GM21786 (cell line): ENCODE results near the gene TCERG1L.

Source experiments
- ATAC-seq: cut with Tn5 transposase; IDR thresholded peaks from one replicate; pipeline ENCODE4 v1.9.1; 2021; ENCODE audit not compliant: unreplicated experiment

TCERG1L gene

DNA sequence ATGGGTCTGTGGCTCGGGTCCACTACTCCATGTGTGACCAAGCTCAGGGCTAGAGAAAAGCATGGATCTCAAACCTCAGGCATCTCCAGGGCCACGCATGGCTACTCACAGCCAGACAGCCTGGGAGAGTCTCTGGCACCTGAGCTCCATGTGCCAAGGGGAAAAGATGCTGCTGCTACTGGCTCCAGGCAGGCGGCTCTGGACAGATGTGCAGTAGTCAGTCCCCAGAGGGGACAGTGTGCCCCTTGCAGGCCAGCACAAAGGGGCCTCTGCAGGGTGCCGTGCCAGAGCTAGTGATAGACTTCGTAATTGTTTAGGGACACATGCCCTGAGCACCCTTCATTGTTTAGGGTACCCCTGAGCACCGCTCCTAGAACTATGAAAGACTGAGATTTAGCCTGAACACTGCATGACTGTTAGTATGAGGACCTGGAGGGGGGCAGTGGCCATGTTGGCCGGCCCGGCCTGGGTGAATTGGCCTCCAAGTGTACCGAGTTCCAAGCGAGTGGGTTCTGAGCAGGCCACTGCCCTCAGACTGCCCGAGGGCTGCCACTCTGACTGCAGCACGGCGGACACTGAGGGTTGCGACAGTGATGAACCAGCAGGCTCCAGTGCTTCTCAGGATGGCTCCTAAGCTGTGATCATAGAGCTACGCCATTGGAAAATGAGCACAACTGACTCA is 80.7 kb downstream of the TCERG1L start:
- no peak for ATAC-seq

GRCh38 chr10:131230166-131230565 is 81.4 kb downstream of the TCERG1L start:
- ATAC-seq, result no peak

- no peak for ATAC-seq
Measured at GRCh38 chr10:131227163-131227740, 84.3 kb downstream of the TCERG1L start.

DNA sequence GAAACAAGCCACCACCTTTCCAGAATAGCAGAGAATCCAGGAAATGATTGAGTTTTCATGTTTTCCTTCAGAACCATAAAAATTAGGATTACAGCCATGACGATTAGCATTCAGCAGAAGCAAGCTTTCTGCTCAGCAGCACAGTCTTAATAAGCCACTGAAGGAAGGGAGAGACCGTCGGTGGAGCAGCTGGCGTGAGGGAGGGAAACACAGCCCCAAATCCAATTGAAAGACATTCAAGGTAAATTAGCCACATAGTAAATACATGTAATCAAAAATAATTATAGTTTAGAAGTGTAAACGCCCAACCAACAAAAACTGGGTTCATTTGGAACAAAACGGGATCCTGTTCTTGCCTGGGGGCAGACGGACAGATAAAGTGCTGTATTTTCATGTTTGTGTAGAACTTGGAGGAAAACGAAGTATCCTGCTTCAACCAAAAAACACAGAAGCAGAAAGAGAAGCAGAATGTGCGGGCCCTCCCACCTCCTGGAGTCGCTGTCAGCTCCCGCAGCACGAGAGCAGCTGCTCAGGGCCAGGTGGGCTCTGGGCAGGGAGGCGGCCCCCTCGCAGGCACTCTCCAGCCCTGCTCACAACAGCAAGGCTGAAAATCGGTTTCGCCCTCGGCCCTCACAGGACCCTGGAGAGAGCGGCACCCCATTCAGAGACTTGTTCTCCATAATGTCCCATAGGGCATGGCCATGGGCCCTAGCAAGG is 84.9 kb downstream of the TCERG1L start:
- no peak for ATAC-seq

DNA sequence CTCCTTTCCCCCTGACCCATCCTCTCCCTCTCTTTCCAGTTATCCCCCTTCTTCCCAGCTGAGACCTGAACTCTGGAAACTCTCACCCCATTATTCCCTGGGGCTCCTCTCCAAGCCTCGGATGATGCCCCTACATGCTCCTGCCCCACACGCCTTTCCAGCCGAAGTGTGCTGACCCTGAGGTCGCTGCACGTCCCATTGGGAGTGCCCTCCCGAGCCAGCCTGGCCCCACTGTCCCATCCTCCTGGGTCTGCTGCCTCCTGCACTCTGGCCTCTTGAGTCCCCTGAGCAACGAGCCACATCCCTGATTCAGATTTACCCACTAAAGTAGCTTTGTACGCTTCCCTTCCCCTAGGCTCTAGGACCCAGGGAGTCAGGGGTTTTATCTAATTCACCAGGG is 87.4 kb downstream of the TCERG1L start:
- no peak for ATAC-seq

DNA sequence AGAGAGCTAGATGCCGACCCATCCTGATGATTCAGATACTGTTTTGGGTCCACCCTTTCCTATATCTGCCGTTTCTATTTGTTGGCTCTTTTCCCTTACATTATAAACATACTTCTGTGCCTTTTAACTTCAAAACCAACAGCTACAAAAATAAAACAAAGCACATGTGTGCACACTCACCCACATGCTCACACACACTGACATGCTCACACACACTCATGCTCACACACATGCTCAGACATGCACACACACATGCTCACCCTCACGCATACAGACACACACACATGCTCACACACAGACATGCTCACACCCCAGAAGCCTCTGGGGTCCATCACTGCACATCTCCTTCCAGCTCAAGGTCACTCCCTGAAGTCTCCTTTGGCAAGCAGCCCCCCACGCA is 88.1 kb downstream of the TCERG1L start:
- no peak for ATAC-seq

GRCh38 chr10:131222986-131223385 is 88.5 kb downstream of the TCERG1L start:
- no peak for ATAC-seq

DNA sequence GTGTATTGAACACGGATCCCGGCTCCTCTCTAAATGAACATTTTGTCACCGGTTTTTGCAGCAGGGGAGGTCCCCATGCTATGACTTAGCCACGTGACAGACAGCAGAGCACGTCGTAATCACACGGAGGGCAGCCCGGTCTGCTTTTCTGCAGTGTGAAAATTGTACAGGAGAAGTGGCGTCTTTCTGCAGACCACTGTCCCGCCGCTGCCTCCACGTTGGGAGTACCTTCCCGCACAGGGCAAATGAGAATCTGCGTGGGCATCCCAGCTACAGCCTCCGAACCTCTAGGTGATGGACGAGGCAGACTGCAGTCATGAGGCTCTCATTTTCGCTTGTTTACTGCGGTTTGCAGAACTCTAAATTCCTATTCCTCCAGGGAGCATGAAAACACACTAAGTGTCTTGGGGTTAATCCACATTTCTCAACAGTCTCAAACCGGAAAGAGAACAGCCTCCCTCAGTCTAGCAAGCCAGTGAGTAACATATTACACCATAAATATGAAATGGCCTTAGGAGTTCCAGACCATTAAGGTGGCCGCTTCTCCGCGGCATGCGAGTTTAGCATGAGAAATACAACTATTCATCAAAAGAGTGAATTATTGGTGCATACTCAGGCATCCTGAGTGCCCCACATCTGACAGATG is 89.8 kb downstream of the TCERG1L start:
- no peak for ATAC-seq

DNA sequence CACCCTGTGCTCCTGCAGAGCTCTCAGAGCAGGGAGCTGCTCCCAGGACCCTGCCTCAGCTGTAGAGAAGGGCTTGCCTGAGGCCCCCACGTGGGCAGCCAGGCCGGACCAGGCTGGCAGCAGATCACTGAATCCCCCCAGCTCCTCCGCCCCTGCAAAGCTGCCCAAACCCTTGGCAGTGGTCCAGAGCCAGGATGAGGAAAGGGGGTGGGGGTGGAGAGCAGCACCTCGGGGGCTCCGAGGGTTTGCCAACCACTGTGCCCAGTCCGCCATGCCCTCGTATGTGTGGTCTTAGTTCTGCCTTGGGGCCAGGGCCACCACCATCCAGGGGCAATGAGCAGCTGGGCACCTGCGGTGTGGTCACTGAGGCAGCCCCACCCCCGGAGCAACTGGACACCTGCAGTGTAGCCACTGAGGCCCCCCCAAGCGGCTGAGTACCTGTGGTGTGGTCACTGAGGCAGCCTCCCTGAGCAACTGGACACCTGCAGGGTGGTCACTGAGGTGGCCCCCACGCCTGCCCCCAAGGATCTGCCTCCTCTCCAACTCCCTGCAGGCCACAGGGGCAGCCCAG is 90.8 kb downstream of the TCERG1L start:
- ATAC-seq, result no peak

- ATAC-seq, result no peak
Measured at GRCh38 chr10:131219955-131220489, 91.5 kb downstream of the TCERG1L start.

DNA sequence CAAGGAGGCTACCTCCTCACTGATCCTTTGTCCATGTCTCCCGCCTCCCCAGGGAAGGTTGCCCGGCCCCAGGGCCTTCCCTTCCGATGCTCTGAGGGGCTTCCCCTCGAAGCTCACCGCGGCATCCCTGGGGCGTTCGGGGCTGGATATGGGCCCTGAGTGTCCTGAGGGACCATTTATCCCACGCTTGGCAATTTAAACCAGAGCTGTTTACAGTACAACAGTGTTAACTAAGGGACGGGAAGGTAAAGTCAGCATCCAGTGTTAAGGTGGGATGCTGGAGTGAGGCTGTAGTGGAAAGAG is 92.0 kb downstream of the TCERG1L start:
- ATAC-seq, result no peak

DNA sequence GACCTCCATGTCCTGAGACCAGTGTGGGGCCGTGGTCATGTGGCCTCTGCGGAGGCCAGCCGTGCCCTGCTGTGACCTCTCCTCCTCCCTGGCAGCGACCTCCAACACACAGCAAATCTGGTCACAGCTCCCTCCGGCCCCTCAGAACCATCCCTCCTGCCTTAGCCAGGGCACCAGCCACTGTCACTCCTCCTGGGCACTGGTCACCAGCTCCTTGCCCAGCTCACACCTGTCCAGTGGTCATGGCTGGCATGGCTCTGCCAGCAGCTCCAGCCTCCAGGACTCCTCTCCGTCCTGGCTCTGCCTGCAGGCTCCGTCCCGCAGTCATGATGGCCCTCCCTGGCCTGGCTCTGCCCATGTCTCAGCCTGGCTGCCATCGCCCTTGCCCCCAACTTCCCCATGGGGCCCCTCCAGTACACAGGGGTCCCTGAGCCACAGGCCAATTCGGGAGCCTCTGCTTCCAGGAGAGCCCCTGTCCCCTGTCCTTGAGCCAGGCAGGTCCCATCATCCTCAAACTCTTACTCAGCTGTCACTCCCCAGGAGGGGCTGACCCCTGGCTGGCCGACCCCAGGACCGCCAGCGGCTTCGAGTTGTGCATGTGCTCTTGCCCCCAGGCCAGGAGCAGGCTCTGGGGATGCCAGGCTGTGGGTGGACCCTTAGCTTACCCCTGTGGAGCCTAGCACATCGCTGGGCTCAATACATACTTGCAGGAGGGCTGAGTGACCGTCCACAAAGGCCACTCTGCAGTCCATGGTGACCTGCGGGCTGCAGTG is 92.5 kb downstream of the TCERG1L start:
- ATAC-seq, result no peak

DNA sequence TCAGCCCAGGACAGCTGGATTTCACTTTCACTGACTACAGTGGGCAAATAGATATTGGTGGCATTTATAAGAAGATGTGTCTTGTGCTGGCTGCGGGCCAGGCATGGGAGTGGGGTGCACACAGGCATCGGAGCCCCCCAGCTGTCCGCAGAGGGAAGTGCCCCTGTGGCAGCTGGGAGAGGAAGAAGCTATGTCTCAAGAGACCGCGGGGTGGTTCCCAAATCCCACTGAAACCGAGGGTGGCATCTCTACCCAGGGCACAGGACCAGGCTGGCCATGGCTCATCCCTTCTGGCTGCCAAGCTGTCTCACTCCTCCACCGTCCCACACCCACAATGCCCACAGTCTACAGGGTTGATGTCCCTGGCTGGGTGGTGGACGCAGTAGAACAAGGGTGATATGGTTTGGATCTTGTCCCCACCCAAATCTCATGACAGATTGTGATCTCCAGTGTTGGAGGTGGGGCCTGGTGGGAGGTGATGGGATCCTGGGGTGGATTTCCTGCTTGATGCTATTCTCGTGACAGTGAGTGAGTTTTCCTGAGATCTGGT is 94.8 kb downstream of the TCERG1L start:
- no peak for ATAC-seq

DNA sequence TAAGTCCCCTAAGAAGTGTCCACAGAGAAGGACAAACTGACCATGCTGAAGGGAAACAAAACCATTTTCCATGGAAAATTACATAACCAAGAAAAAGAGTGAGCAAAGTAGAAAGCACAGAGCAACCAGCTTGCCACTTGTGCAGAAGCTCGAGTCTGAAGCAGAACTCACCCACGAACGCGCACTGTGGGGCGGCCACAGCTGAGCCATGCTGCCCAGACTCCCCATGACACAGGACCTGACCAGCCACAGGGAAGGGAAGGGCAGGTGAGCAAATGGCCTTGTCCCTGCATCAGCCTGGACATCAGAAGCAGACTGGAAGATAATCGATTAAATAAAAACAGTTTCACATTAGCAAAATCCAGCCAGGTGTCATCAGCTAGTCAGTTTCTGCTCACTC is 95.7 kb downstream of the TCERG1L start:
- ATAC-seq, result no peak

- no peak for ATAC-seq
Measured at GRCh38 chr10:131214521-131215244, 96.8 kb downstream of the TCERG1L start.

DNA sequence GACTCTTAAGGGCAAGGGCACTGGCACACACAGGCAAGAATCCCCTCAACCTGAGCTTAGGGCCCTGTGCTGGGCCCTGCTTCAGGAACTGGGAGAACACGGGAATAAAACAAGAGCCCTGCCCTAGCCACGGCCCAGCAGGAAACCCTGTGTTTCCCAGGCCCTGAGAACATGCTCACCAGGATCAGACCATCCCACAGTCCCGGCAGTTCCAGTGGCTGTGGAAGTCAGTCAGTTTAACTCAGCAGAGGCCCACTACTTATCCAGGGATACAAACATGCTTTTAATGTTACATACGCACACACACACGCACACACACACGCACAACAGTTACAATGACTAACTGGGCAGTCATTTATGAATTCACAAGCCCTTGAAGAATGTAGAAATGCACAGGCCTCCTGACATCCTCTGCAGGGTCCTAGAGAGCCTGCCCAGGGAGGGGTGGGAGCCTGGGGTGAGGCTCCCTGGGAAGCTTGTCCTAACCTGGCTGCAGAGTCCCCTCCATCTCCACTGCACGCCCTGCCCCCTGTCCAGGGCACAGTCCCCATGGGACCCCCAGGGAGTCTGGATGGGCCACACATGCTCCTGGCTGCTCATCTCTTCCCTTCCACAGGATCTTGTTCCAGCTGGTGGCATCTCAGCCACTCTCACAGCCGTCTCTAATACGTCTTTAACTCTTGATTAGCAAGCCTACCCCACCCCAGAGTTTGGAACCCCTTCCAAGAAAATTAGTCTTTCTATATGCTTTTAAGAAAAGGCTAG is 97.6 kb downstream of the TCERG1L start:
- ATAC-seq, result no peak

GRCh38 chr10:131212763-131213325 is 98.7 kb downstream of the TCERG1L start:
- ATAC-seq, result no peak

- ATAC-seq, result no peak
Measured at GRCh38 chr10:131211965-131212619, 99.4 kb downstream of the TCERG1L start.
